HepG2 (cell line): Measurements from ENCODE around the gene ARL8A. TPM values are rescaled to one million over a fixed set of nuclear protein-coding genes. Genes with fewer than 3 reads are reported as not detected.

Source experiments
- ARID4A ChIP-seq: sonication (generic); formaldehyde crosslinking; IDR thresholded peaks from 2 replicates; pipeline ENCODE4 v1.5.0; 2020; ENCODE audit warnings: mild to moderate bottlenecking, missing genetic modification reagents, borderline replicate concordance
- ARNT2 ChIP-seq: sonication (generic); formaldehyde crosslinking; IDR thresholded peaks from 2 replicates; pipeline ENCODE4 v1.8.0; 2022; ENCODE audit warnings: mild to moderate bottlenecking, low read depth, missing genetic modification reagents, moderate library complexity
- KAT7 ChIP-seq: IDR thresholded peaks from 2 replicates; pipeline ENCODE4 v1.6.1; 2018; ENCODE audit warnings: borderline replicate concordance, missing compliant biosample characterization
- KDM2A ChIP-seq: sonication (generic); formaldehyde crosslinking; IDR thresholded peaks from 2 replicates; pipeline ENCODE4 v1.4.0; 2020; ENCODE audit warnings: low read depth, missing genetic modification reagents, borderline replicate concordance
- MLX ChIP-seq: IDR thresholded peaks from 2 replicates; pipeline ENCODE4 v1.6.1; 2016
- PBX2 ChIP-seq: IDR thresholded peaks from 2 replicates; pipeline ENCODE4 v1.6.1; 2016; ENCODE audit warnings: control low read depth
- POLR2A ChIP-seq, 2 experiments: IDR thresholded peaks; 2 replicates each; pipeline ENCODE4 v1.6.1; 2011; ENCODE audit warnings: low read depth in 2 of 2, low read length in 2 of 2, mild to moderate bottlenecking in 1 of 2, moderate library complexity in 1 of 2; ENCODE audit not compliant: insufficient read depth in 1 of 2
- ZNF121 ChIP-seq: sonication (generic); formaldehyde crosslinking; IDR thresholded peaks from 2 replicates; pipeline ENCODE4 v1.5.0; 2020; ENCODE audit warnings: mild to moderate bottlenecking, missing genetic modification reagents
- ZNF335 ChIP-seq: sonication (generic); formaldehyde crosslinking; IDR thresholded peaks from 2 replicates; pipeline ENCODE4 v1.4.0; 2020; ENCODE audit warnings: missing genetic modification reagents
- ZNF580 ChIP-seq: IDR thresholded peaks from 2 replicates; pipeline ENCODE4 v1.6.1; 2016; ENCODE audit warnings: low read depth, borderline replicate concordance
- ZNF629 ChIP-seq: sonication (generic); formaldehyde crosslinking; conservative IDR thresholded peaks from 2 replicates; pipeline ENCODE4 v1.5.0; 2020; ENCODE audit warnings: missing genetic modification reagents
- ZNF646 ChIP-seq: sonication (generic); formaldehyde crosslinking; IDR thresholded peaks from 2 replicates; pipeline ENCODE4 v1.9.0; 2021; ENCODE audit warnings: mild to moderate bottlenecking, missing genetic modification reagents
- ZNF691 ChIP-seq: sonication (generic); formaldehyde crosslinking; IDR thresholded peaks from 2 replicates; pipeline ENCODE4 v1.4.0; 2020; ENCODE audit warnings: missing genetic modification reagents, low read depth, mild to moderate bottlenecking, borderline replicate concordance
- polyA plus RNA-seq, 8 experiments: library from polyadenylated mRNA; depleted of rRNA in 3 of 8; stranded (reverse) in 7 of 8; unstranded in 1 of 8; fragments of >200 nt; fragmentation: Illumina TruSeq in 4 of 8; extraction: Trizol in 4 of 8; gene quantifications; 2 replicates each; pipeline versions ENCODE4 v1.2.1 to v1.2.3, GENCODE V29; 2011 to 2016; ENCODE audit warnings: low read depth in 4 of 8, missing spikeins in 1 of 8, mixed read lengths in 1 of 8; ENCODE audit not compliant: insufficient read depth in 1 of 8
- total RNA-seq, 5 experiments: library from RNA; depleted of rRNA; stranded (reverse); fragments of >200 nt; fragmentation: Illumina TruSeq; extraction: Trizol; gene quantifications; 2 replicates each; pipeline ENCODE4 v1.2.3, GENCODE V29; 2016; ENCODE audit warnings: low read depth in 1 of 5

ARL8A gene
- total and polyA plus RNA-seq, 2 of the 13 experiments (the other 11 are each of a cell fraction or from before 2014, with no cell fraction given): 2.7 to 23.4 TPM

GRCh38 chr1:202084791-202085681 is 59.5 kb downstream of the ARL8A start (continued):
- peak; percentile 80; the same call in 1 of the 2 replicates for TF ChIP-seq ZNF691 (CRISPR knock-in tag)
- no peak for TF ChIP-seq KAT7 (CRISPR knock-in tag)
- 0 out of 2 replicates have a peak, but pooled peaks have one; percentile 43 for TF ChIP-seq ZNF335
- peak; percentile 48 to 58; a peak in 3 of 4 replicates for TF ChIP-seq POLR2A (IDR thresholded peaks at IDR 0.05; ENCODE audit: insufficient read depth in 1 of 2, low read depth in 2 of 2, low read length in 2 of 2)
- TF ChIP-seq MLX (CRISPR knock-in tag): peak; percentile 38; the same call in 1 of the 2 replicates
- peak; percentile 70; the same call in 1 of the 2 replicates for TF ChIP-seq ARID4A (CRISPR knock-in tag)
- TF ChIP-seq ZNF580: no peak
- no peak for TF ChIP-seq ARNT2 (CRISPR knock-in tag)
- TF ChIP-seq PBX2 (CRISPR knock-in tag): 0 out of 2 replicates have a peak, but pooled peaks have one; percentile 9
- TF ChIP-seq KDM2A (CRISPR knock-in tag): peak; percentile 3; the same call in 1 of the 2 replicates
- TF ChIP-seq ZNF629 (CRISPR knock-in tag): 0 out of 2 replicates have a peak, but pooled peaks have one; percentile 11
- no peak for TF ChIP-seq ZNF646 (CRISPR knock-in tag)
- TF ChIP-seq ZNF121: 0 out of 2 replicates have a peak, but pooled peaks have one; percentile 33
